Spleen (tissue), 11 donors: ENCODE results near the gene COL17A1. TPM values are rescaled to one million over a fixed set of nuclear protein-coding genes. Genes with fewer than 3 reads are reported as not detected.

Experiments
- DNase-seq: peaks from one replicate; pipeline ENCODE4 v3.0.0-alpha.2; 2020
- H3K27ac ChIP-seq, 8 donors: fragments of 200-600 bp; sonication (generic) in 7 of 8; 1 replicate in 4 of 8; 2 replicates in 4 of 8; pipeline versions ENCODE4 v1.5.0 to v1.8.0; 2016 to 2021; ENCODE audit warnings: inconsistent platforms in 4 of 8, mild to moderate bottlenecking in 4 of 8, moderate library complexity in 1 of 8
- H3K27me3 ChIP-seq, 7 donors: fragments of 200-600 bp; sonication (generic) in 6 of 7; replicated peaks in 1 of 7; 1 replicate in 4 of 7; 2 replicates in 3 of 7; pipeline versions ENCODE4 v1.5.0 to v1.8.0; 2016 to 2021; ENCODE audit warnings: inconsistent platforms in 3 of 7, mild to moderate bottlenecking in 1 of 7
- H3K36me3 ChIP-seq, 6 donors: fragments of 200-600 bp; sonication (generic) in 5 of 6; 1 replicate in 4 of 6; 2 replicates in 2 of 6; pipeline versions ENCODE4 v1.5.0 to v1.8.0; 2016 to 2021; ENCODE audit warnings: inconsistent platforms in 2 of 6
- H3K4me1 ChIP-seq, 6 donors: fragments of 200-600 bp; sonication (generic) in 5 of 6; 1 replicate in 3 of 6; 2 replicates in 3 of 6; pipeline versions ENCODE4 v1.5.0 to v1.8.0; 2016 to 2021; ENCODE audit warnings: inconsistent platforms in 3 of 6
- H3K4me3 ChIP-seq, 8 donors: fragments of 200-600 bp; sonication (generic) in 7 of 8; 1 replicate in 4 of 8; 2 replicates in 4 of 8; pipeline versions ENCODE4 v1.5.0 to v1.8.0; 2016 to 2021; ENCODE audit warnings: inconsistent platforms in 4 of 8, mild to moderate bottlenecking in 4 of 8, moderate library complexity in 2 of 8
- H3K9me3 ChIP-seq, 8 donors: fragments of 200-600 bp; sonication (generic) in 7 of 8; 1 replicate in 4 of 8; 2 replicates in 4 of 8; pipeline versions ENCODE4 v1.5.0 to v1.8.0; 2016 to 2021; ENCODE audit warnings: inconsistent platforms in 4 of 8
- POLR2A ChIP-seq, 3 donors: fragments of 450-650 bp; IDR thresholded peaks; one replicate each; pipeline ENCODE4 v1.5.1; 2017; ENCODE audit warnings: antibody characterized with exemption in 3 of 3, mild to moderate bottlenecking in 1 of 3
- POLR2AphosphoS5 ChIP-seq, 3 donors: sonication (generic); formaldehyde crosslinking; IDR thresholded peaks; one replicate each; pipeline ENCODE4 v1.5.1; 2017; ENCODE audit warnings: antibody characterized with exemption in 3 of 3
- WGBS, 5 donors: extraction: QIAGEN DNeasy Blood & Tissue Kit in 3 of 5; methylation state at CpG; one replicate each; pipeline versions ENCODE4 v1.1.5 to v1.1.7; 2013 to 2018; 5-methylcytosine and 5-hydroxymethylcytosine counted together
- intact Hi-C: fragments of 100-400 bp; cut with DNase I; formaldehyde crosslinking; loops from one replicate; pipeline ENCODE4 v1.15.0; 2023; ENCODE audit warnings: low total_unique reads
- polyA plus RNA-seq, 3 donors: library from polyadenylated mRNA; stranded (reverse); fragments of 200-250 nt; gene quantifications; one replicate each; pipeline ENCODE4 v1.2.1, GENCODE V29; 2013
- total RNA-seq, 7 donors: library from RNA; depleted of rRNA in 3 of 7; stranded (reverse); fragments of >200 nt in 3 of 7; fragmentation: NEBNext Ultra II Directional in 4 of 7; extraction: Animal tissue kit (Norgen Biotek cat#: 25700) in 4 of 7; gene quantifications; one replicate each; pipeline versions ENCODE4 v1.1.0 to v1.2.1, GENCODE V29; 2016 to 2021
- TF ChIP-seq, protein P1 (sequence below), 11 experiments: fragments of 200-600 bp in 7 of 11; fragments of 450-650 bp in 4 of 11; sonication (generic) in 4 of 11; IDR thresholded peaks in 8 of 11; conservative IDR thresholded peaks in 3 of 11; 1 replicate in 7 of 11; 2 replicates in 4 of 11; pipeline versions ENCODE4 v1.4.0 to v1.8.0; 2016 to 2021; ENCODE audit warnings: antibody characterized with exemption in 11 of 11, inconsistent platforms in 4 of 11, mild to moderate bottlenecking in 1 of 11
- donor health status: healthy with polysubstance abuse.
- donor health status: DM: no; HTN: no; CAD: no; lungs with moderate emphysema.
- donor health status: DM: no; HTN: no; CAD: no.
- donor health status: Bipolar disorder and iron deficiency.
- donor health status: healthy.
- donor health status: DM: no; HTN: no; CAD: no.
- donor health status: DM: yes; HTN: yes; CAD: no.

Gene COL17A1
- total and polyA plus RNA-seq, 10 donors: 0.50 to 5.9 (median 1.8) TPM

DNA sequence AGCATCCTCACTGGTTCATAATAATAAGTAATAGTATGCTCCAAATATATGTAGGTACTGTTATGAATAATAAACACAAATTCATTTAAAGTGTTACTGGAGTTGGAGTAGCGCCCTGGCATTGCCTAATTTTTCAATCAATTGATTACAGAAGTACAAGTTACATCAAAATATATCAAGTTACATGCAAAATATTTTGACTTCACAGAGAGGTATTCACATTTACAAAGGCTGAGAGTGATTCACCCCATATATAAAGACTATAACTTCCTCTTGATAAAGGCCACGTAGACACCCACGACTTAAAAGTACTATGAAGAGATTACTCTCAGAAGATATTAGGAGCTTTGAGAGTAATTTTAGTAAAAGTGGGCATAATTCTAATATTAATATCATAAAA lies 13.6 kb upstream of the COL17A1 start:
- Histone ChIP-seq H3K36me3 (no peaks in the 10 kb centered on the region), H3K27me3 (no peaks in the 10 kb centered on the region), H3K4me3 (no peak overlapping the region), H3K9me3 (peaks cover 0 to 9% (median 0%) of the 10 kb centered on the region in 8 donors), H3K27ac (no peak overlapping the region), H3K4me1 (no peaks in the 10 kb centered on the region)
- intact Hi-C loops: no loop called here
- DNase-seq: no peak
- 75 to 91% (median 83%) methylated on average over 3 of the region's 3 CpGs for WGBS, 5 donors
- TF ChIP-seq, protein P1, sequence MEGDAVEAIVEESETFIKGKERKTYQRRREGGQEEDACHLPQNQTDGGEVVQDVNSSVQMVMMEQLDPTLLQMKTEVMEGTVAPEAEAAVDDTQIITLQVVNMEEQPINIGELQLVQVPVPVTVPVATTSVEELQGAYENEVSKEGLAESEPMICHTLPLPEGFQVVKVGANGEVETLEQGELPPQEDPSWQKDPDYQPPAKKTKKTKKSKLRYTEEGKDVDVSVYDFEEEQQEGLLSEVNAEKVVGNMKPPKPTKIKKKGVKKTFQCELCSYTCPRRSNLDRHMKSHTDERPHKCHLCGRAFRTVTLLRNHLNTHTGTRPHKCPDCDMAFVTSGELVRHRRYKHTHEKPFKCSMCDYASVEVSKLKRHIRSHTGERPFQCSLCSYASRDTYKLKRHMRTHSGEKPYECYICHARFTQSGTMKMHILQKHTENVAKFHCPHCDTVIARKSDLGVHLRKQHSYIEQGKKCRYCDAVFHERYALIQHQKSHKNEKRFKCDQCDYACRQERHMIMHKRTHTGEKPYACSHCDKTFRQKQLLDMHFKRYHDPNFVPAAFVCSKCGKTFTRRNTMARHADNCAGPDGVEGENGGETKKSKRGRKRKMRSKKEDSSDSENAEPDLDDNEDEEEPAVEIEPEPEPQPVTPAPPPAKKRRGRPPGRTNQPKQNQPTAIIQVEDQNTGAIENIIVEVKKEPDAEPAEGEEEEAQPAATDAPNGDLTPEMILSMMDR (IDR thresholded peaks at IDR 0.05 in 8 of 11, conservative IDR thresholded peaks at IDR 0.05 in 3 of 11): no peak
- TF ChIP-seq POLR2A (IDR thresholded peaks at IDR 0.05) (no peak), POLR2AphosphoS5 (IDR thresholded peaks at IDR 0.05) (no peak)

DNA sequence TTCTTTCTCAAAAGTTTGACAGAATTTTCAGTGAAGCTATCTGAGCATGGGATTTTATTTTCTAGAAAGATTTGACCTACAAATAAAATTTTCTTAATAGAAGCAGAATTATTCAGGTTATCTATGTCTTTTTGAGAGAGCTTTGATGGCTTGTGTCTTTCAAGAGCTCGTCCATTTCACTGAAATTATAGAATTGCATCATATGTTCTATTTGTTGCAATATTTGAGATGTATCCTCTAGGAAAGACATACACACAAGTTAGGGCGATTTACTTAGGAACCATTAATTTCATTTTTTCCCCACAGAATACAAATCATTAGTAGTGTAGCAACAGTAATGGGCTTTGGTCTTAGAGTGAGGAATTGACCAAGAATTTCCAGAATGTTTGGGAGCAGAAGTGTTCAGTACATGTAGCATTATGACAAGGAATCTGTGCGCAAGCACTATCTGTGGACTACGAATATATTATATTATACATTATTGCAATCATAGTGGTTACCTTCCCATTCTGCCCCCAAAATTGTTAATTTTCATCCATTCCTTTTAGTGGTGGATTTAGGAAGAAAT lies 12.8 kb upstream of the COL17A1 start:
- 86 to 93% (median 90%) methylated on average over 4 of the region's 4 CpGs for WGBS, 5 donors
- H3K27me3 ChIP-seq: no peaks in the 10 kb centered on the region
- H3K27ac ChIP-seq: no peak overlapping the region
- no peak for DNase-seq
- H3K4me3 ChIP-seq: no peak overlapping the region
- H3K4me1 ChIP-seq: no peaks in the 10 kb centered on the region
- no peaks in the 10 kb centered on the region for H3K36me3 ChIP-seq
- H3K9me3 ChIP-seq: peaks cover 0 to 12% (median 0%) of the 10 kb centered on the region in 8 donors
- intact Hi-C loops: no loop called here
- no peak for TF ChIP-seq POLR2AphosphoS5 (IDR thresholded peaks at IDR 0.05)
- TF ChIP-seq, protein P1 (IDR thresholded peaks at IDR 0.05 in 8 of 11, conservative IDR thresholded peaks at IDR 0.05 in 3 of 11): no peak
- TF ChIP-seq POLR2A (IDR thresholded peaks at IDR 0.05): no peak

DNA sequence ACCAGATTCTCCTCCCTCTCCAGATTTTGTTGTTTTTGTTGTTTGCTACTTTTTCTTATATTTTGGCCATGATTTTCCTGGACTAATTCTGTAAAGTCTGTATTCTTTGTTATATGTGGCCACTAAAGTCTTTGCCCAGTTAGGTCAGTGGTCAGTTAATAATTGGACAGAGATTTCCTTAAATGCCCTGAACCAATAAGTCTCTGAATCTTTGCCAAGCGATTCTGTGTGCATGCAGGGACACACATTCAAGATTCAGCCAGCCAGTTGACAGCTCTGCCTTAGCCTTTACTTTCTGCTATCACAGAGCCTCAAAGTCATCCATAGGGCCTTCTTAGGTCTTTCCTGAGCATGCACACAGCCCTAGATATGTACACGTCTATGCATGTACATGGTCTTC lies 11.0 kb upstream of the COL17A1 start:
- intact Hi-C loops: no loop called here
- Histone ChIP-seq H3K4me3 (no peak overlapping the region), H3K9me3 (peaks cover 0 to 12% (median 0%) of the 10 kb centered on the region in 8 donors), H3K27me3 (no peaks in the 10 kb centered on the region), H3K27ac (no peak overlapping the region), H3K4me1 (no peaks in the 10 kb centered on the region), H3K36me3 (no peaks in the 10 kb centered on the region)
- WGBS, 5 donors: 91 to 94% (median 93%) methylated on average over 2 of the region's 2 CpGs
- TF ChIP-seq POLR2A (IDR thresholded peaks at IDR 0.05): no peak
- TF ChIP-seq, protein P1 (IDR thresholded peaks at IDR 0.05 in 8 of 11, conservative IDR thresholded peaks at IDR 0.05 in 3 of 11): no peak
- TF ChIP-seq POLR2AphosphoS5 (IDR thresholded peaks at IDR 0.05): no peak
- no peak for DNase-seq

DNA sequence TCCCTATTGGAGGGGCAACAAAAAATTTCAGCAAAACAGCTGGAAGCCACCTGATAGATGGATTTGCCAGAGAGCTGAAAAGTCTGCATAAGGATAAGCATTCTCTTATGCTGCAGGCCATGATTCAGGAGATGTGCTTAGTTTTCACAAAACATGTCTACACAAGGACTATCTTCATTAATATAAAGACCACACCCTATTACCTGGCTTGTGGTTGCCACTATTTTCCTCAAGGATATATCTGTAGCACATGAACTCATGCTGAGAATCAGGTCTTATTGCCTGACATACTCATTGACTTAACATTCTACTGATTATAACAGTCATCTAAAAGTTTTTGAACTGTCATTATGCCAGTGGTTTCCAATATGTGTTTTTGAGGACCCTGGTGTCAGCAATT lies 7.1 kb upstream of the COL17A1 start:
- intact Hi-C loops: no loop called here
- TF ChIP-seq POLR2AphosphoS5 (IDR thresholded peaks at IDR 0.05) (no peak), POLR2A (IDR thresholded peaks at IDR 0.05) (no peak)
- TF ChIP-seq, protein P1 (IDR thresholded peaks at IDR 0.05 in 8 of 11, conservative IDR thresholded peaks at IDR 0.05 in 3 of 11): no peak
- no peak for DNase-seq

More for the DNA sequence above, 7.1 kb upstream of the COL17A1 start:
- H3K27me3 ChIP-seq: no peaks in the 10 kb centered on the region
- no peaks in the 10 kb centered on the region for H3K4me1 ChIP-seq
- H3K27ac ChIP-seq: no peak overlapping the region
- no peak overlapping the region for H3K4me3 ChIP-seq
- no peaks in the 10 kb centered on the region for H3K36me3 ChIP-seq
- H3K9me3 ChIP-seq: peaks cover 0 to 12% (median 0%) of the 10 kb centered on the region in 8 donors
